ENCODE data around the gene ZBTB11. TPM values are rescaled to one million over a fixed set of nuclear protein-coding genes. Genes with fewer than 3 reads are reported as not detected.
A peak's percentile ranks its signal among the peaks of the same experiment; 100 is the strongest.

Gene ZBTB11
- 14.7 and 15.8 TPM in 2 replicates for total RNA-seq
- 3.6 and 4.2 TPM in 2 replicates for polyA plus RNA-seq
- 3.7 and 4.2 TPM in 2 replicates for polyA plus RNA-seq (2011; cell fraction: cytosol; rRNA removed)
- 12.7 and 18.2 TPM in 2 replicates for polyA plus RNA-seq (2011; cell fraction: nucleus; rRNA removed)
- polyA plus RNA-seq (2012) = 10.0 and 13.0 TPM in 2 replicates
- 9.8 TPM in 2 replicates for polyA minus RNA-seq
- 20.3 TPM for polyA minus RNA-seq (2011; cell fraction: cytosol; rRNA and poly(A)+ RNA removed)
- 19.9 and 23.6 TPM in 2 replicates for polyA minus RNA-seq (2011; cell fraction: nucleus; rRNA and poly(A)+ RNA removed)
- percentile 79 among the genes with signal in this experiment for Bru-seq, nascent RNA
- BruChase-seq, experiment 1, labeled RNA remaining after a 6-hour chase = percentile 73 among the genes with signal in this experiment
- BruChase-seq, experiment 2, labeled RNA remaining after a 2-hour chase = percentile 92 among the genes with signal in this experiment
- long read RNA-seq, full-length matches to known transcripts = 11 of 12 reads
- long read RNA-seq, partial matches to known transcripts = 0 of 12 reads
- long read RNA-seq, other reads (novel, unspliced or antisense) = 1 of 12 reads

GRCh38 chr3:101676765-101677435 lies at the start of gene ZBTB11:
Gene ZBTB11, minus strand, starts transcription at chr3:101677132. Its CDS starts 218 bp downstream, at chr3:101676914.
- POLR2A ChIA-PET = interaction anchor here (3.4 kb wide), 1 partner anchor 9 kb away, joined by 19 read pairs; the partner anchor contains the start of gene RPL24
- Histone ChIP-seq H3K36me3 (ENCODE audit: control insufficient read depth in 2 of 2, extremely low read depth in 1 of 2, insufficient read depth in 2 of 2, low read length in 2 of 2) (peaks cover 10 to 11% of the 10 kb centered on the region in 2 experiments), H3K79me2 (ENCODE audit: control insufficient read depth, insufficient read depth, low read length) (peaks cover 42% of the 10 kb centered on the region), H3K9me3 (replicated peaks; ENCODE audit: control insufficient read depth, insufficient read depth, low read length) (no peaks in the 10 kb centered on the region), H4K20me1 (replicated peaks; ENCODE audit: control insufficient read depth, extremely low read depth, insufficient read depth, low read length) (no peaks in the 10 kb centered on the region), H3K27me3 (ENCODE audit: control insufficient read depth in 2 of 2, insufficient read depth in 2 of 2, low read length in 2 of 2) (no peaks in the 10 kb centered on the region), H3K27ac (ENCODE audit: insufficient read depth, low read depth, low read length) (peak within 1 kb of the TSS; percentile 52), H3K9ac (replicated peaks; ENCODE audit: extremely low read depth, insufficient read depth, low read length) (peak within 1 kb of the TSS; percentile 79), H3K9me1 (replicated peaks; ENCODE audit: control insufficient read depth, extremely low read depth, insufficient read depth, low read length) (no peaks in the 10 kb centered on the region), H3K4me1 (ENCODE audit: control insufficient read depth, extremely low read depth, insufficient read depth, low read length) (peaks cover 16% of the 10 kb centered on the region), H3K4me2 (ENCODE audit: insufficient read depth, low read length) (peak within 1 kb of the TSS; percentile 81), H2AFZ (ENCODE audit: low read depth, low read length) (peak within 1 kb of the TSS; percentile 83), H3K4me3 (replicated peaks in 1 of 3; ENCODE audit: insufficient read depth in 1 of 3, low read depth in 1 of 3, low read length in 3 of 3) (peak within 1 kb of the TSS; percentile 67 to 80 (median 76))
- DNase-seq (ENCODE audit: low read depth, low spot score) = peak; percentile 100
- peak; percentile 98 for FAIRE-seq
- intact Hi-C loops (cut with micrococcal nuclease) = loop anchor here (1.0 to 5.0 kb wide), 3 partner anchors 9 to 1275 kb away; partner anchors contain the start of genes LNP1, RPL24 and TOMM70
- CTCF ChIA-PET = interaction anchor here (0.6 to 2.8 kb wide), 11 partner anchors 8 to 1834 kb away, joined by 3 to 11 read pairs (median 3); partner anchors contain the start of genes CEP97, PCNP, RPL24 and SENP7
- TF ChIP-seq MYC (IDR thresholded peaks at IDR 0.05; ENCODE audit: low read depth, low read length) (no peak), CTCF (IDR thresholded peaks at IDR 0.05; ENCODE audit: extremely low read depth in 1 of 2, insufficient read depth in 1 of 2, low read depth in 1 of 2, low read length in 2 of 2) (peak; percentile 56 to 67), EZH2 (IDR thresholded peaks at IDR 0.05; ENCODE audit: borderline replicate concordance, low read depth, low read length, severe bottlenecking) (no peak), POLR2AphosphoS5 (IDR thresholded peaks at IDR 0.05; ENCODE audit: insufficient read depth, low read depth, low read length) (peak; percentile 77), GATA2 (IDR thresholded peaks at IDR 0.05; ENCODE audit: insufficient read depth, insufficient read length, low read depth, low read length) (no peak), MAX (IDR thresholded peaks at IDR 0.05; ENCODE audit: insufficient read depth, insufficient read length) (peak; percentile 92), FOS (IDR thresholded peaks at IDR 0.05; ENCODE audit: borderline replicate concordance, insufficient read depth, low read length) (no peak), POLR2A (IDR thresholded peaks at IDR 0.05; ENCODE audit: low read depth, low read length) (peak; percentile 62), JUN (IDR thresholded peaks at IDR 0.05; ENCODE audit: borderline replicate concordance, insufficient read depth, insufficient read length, low read depth) (peak; percentile 54)
- BruUV-seq (replicated peaks) = TSS peak; percentile 45
- dilution Hi-C loops (cut with MboI; ENCODE audit: extremely low pct_ligation_motif_present, low sequenced_read_pairs) = no loop called here

Data from endothelial cell of umbilical vein (primary cell).